GM18907 (cell line): ENCODE results near the gene DKK3.
A peak's percentile ranks its signal among the peaks of the same experiment; 100 is the strongest.
"Not testable (repeated sequence)": the region's sequence is repeated elsewhere in the genome, so short reads cannot be mapped to it uniquely, and the experiment has no call there.

Experiments
- ATAC-seq: cut with Tn5 transposase; IDR thresholded peaks from one replicate; pipeline ENCODE4 v1.9.1; 2021; ENCODE audit warnings: mild to moderate bottlenecking, moderate library complexity; ENCODE audit not compliant: unreplicated experiment

Gene DKK3

GRCh38 chr11:12007769-12008737 lies at the start of gene DKK3:
TSS of gene DKK3 (minus strand) at chr11:12008626. CDS start at chr11:12008582, 44 bp downstream.
- ATAC-seq = no peak

GRCh38 chr11:12057299-12057980 lies 49.0 kb upstream of the DKK3 start:
- no peak for ATAC-seq

GRCh38 chr11:12056119-12056518 lies 47.7 kb upstream of the DKK3 start:
- ATAC-seq = no peak

- no peak for ATAC-seq
Observed at GRCh38 chr11:12053606-12054361, 45.4 kb upstream of the DKK3 start.

- no peak for ATAC-seq
Observed at GRCh38 chr11:12052676-12053605, 44.5 kb upstream of the DKK3 start.

- no peak for ATAC-seq
Observed at GRCh38 chr11:12051287-12051662, 42.8 kb upstream of the DKK3 start.

- no peak for ATAC-seq
Observed at GRCh38 chr11:12050470-12051286, 42.3 kb upstream of the DKK3 start.

GRCh38 chr11:12048936-12049790 lies 40.7 kb upstream of the DKK3 start:
- no peak for ATAC-seq

GRCh38 chr11:12046636-12047236 lies 38.3 kb upstream of the DKK3 start:
- no peak for ATAC-seq

GRCh38 chr11:12045914-12046635 lies 37.6 kb upstream of the DKK3 start:
- ATAC-seq = no peak

- ATAC-seq = no peak
Observed at GRCh38 chr11:12044799-12045198, 36.4 kb upstream of the DKK3 start.

GRCh38 chr11:12043959-12044791 lies 35.7 kb upstream of the DKK3 start:
- peak; percentile 78 for ATAC-seq

- ATAC-seq = no peak
Observed at GRCh38 chr11:12043221-12043620, 34.8 kb upstream of the DKK3 start.

GRCh38 chr11:12042215-12042676 lies 33.8 kb upstream of the DKK3 start:
- no peak for ATAC-seq

GRCh38 chr11:12040719-12041118 lies 32.3 kb upstream of the DKK3 start:
- not testable (repeated sequence) for ATAC-seq

- ATAC-seq = no peak
Observed at GRCh38 chr11:12032968-12033367, 24.5 kb upstream of the DKK3 start.
